Naive thymus-derived CD8-positive, alpha-beta T cell (primary cell): Measurements from ENCODE around the gene NAALADL2. TPM values are rescaled to one million over a fixed set of nuclear protein-coding genes. Genes with fewer than 3 reads are reported as not detected.

Experiments
- ATAC-seq, 2 donors: fragments of 150-1000 bp; cut with Tn5 transposase in 1 of 2; sonication (Bioruptor Pico), chemical (Tn5 transposase) in 1 of 2; 1 replicate in 1 of 2; 2 replicates in 1 of 2; pipeline ENCODE4 v1.10.0; 2021; ENCODE audit warnings: mild to moderate bottlenecking in 2 of 2, moderate library complexity in 2 of 2
- POLR2A ChIA-PET: fragments of 350-600 bp; sonication (Branson Sonifier 250); formaldehyde crosslinking; loops from one replicate; lab custom pipeline; 2021; ENCODE audit warnings: antibody characterized with exemption; lab: Charles Lee
- DNase-seq, 10 donors: peaks; one replicate each; pipeline versions ENCODE4 v3.0.0 to v3.0.0-alpha.2; 2020 to 2022
- H3K27ac Mint-ChIP-seq, 10 donors: one replicate each; pipeline ENCODE4 v1.8.0; 2020 to 2022; ENCODE audit warnings: mild to moderate bottlenecking in 10 of 10, mixed read lengths in 10 of 10, moderate library complexity in 4 of 10, inconsistent platforms in 1 of 10
- H3K27me3 Mint-ChIP-seq, 5 donors: one replicate each; pipeline ENCODE4 v1.8.0; 2021 to 2022; ENCODE audit warnings: mixed read lengths in 5 of 5
- H3K36me3 Mint-ChIP-seq, 3 donors: one replicate each; pipeline ENCODE4 v1.8.0; 2020 to 2022; ENCODE audit warnings: mixed read lengths in 3 of 3, mild to moderate bottlenecking in 2 of 3, inconsistent platforms in 1 of 3
- H3K4me1 Mint-ChIP-seq, 4 donors: one replicate each; pipeline ENCODE4 v1.8.0; 2021 to 2022; ENCODE audit warnings: mixed read lengths in 4 of 4
- H3K4me3 Mint-ChIP-seq, 10 donors: one replicate each; pipeline ENCODE4 v1.8.0; 2020 to 2022; ENCODE audit warnings: mild to moderate bottlenecking in 10 of 10, mixed read lengths in 10 of 10, moderate library complexity in 6 of 10, inconsistent platforms in 1 of 10
- H3K9me3 Mint-ChIP-seq, 9 donors: one replicate each; pipeline ENCODE4 v1.8.0; 2020 to 2022; ENCODE audit warnings: mixed read lengths in 9 of 9, mild to moderate bottlenecking in 3 of 9, inconsistent platforms in 1 of 9, moderate library complexity in 1 of 9
- polyA plus RNA-seq, 3 donors: library from polyadenylated mRNA; unstranded; fragments of 300-500 nt; fragmentation: Illumina TruSeq; gene quantifications; one replicate each; pipeline ENCODE4 v1.2.3, GENCODE V29; 2021
- total RNA-seq, 8 experiments: library from RNA in 2 of 8; stranded (reverse) in 2 of 8; gene quantifications; one replicate each; pipeline ENCODE4 v1.2.3 and lab custom pipeline; 2021 to 2026

Gene NAALADL2
- total and polyA plus RNA-seq, 5 experiments from 2014 or later = 0.44 to 1.3 (median 0.88) TPM; not detected in 1

GRCh38 chr3:175274056-175274455 lies 414.9 kb downstream of the NAALADL2 start:
- no peak overlapping the region for H3K4me3 Mint-ChIP-seq
- DNase-seq (no peak), ATAC-seq (no peak)
- H3K4me1 Mint-ChIP-seq = no peaks in the 10 kb centered on the region
- H3K27ac Mint-ChIP-seq = no peak overlapping the region
- no peaks in the 10 kb centered on the region for H3K36me3 Mint-ChIP-seq
- H3K9me3 Mint-ChIP-seq = peaks cover 0 to 6% (median 0%) of the 10 kb centered on the region in 9 donors
- H3K27me3 Mint-ChIP-seq = no peaks in the 10 kb centered on the region
- POLR2A ChIA-PET = no interaction called here

- no peak overlapping the region for H3K27ac Mint-ChIP-seq
- H3K4me3 Mint-ChIP-seq = no peak overlapping the region
- peaks cover 0 to 6% (median 0%) of the 10 kb centered on the region in 9 donors for H3K9me3 Mint-ChIP-seq
- H3K36me3 Mint-ChIP-seq = no peaks in the 10 kb centered on the region
- DNase-seq = no peak
- no peak for ATAC-seq
- POLR2A ChIA-PET = interaction anchor here (0.6 kb wide), 1 partner anchor 40 kb away, joined by 4 read pairs; no protein-coding TSS in a partner anchor
- no peaks in the 10 kb centered on the region for H3K27me3 Mint-ChIP-seq
- no peaks in the 10 kb centered on the region for H3K4me1 Mint-ChIP-seq
These were observed 415.5 kb downstream of the NAALADL2 start for GRCh38 chr3:175274474-175275218.

DNA sequence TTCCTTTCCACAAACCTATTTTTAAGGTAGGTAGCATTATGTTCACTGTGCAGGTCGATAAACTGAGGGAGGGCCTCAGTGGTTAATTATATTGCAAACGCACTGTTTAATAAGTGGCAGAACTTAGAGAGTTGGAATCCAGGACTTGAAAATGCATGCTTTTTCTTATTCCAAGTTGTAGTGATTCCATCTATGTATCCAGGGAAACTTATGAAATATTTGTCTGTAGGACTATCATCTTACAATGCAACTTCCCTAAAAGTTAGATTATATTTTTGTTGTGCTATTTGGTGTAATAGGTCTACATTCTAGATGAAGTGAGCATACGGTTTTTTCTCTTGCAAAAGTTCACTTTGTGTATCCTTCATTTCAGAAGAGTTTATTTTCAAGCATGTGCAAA lies 419.5 kb downstream of the NAALADL2 start:
- H3K9me3 Mint-ChIP-seq = peaks cover 0 to 6% (median 0%) of the 10 kb centered on the region in 9 donors
- H3K27me3 Mint-ChIP-seq = no peaks in the 10 kb centered on the region
- H3K4me3 Mint-ChIP-seq = no peak overlapping the region
- ATAC-seq = no peak
- H3K27ac Mint-ChIP-seq = no peak overlapping the region
- H3K36me3 Mint-ChIP-seq = no peaks in the 10 kb centered on the region
- no peaks in the 10 kb centered on the region for H3K4me1 Mint-ChIP-seq
- no peak for DNase-seq
- POLR2A ChIA-PET = no interaction called here

GRCh38 chr3:175279457-175279856 lies 420.3 kb downstream of the NAALADL2 start:
- Mint-ChIP-seq H3K4me1 (no peaks in the 10 kb centered on the region), H3K27ac (no peak overlapping the region), H3K36me3 (no peaks in the 10 kb centered on the region), H3K27me3 (no peaks in the 10 kb centered on the region), H3K4me3 (no peak overlapping the region), H3K9me3 (peaks cover 0 to 6% (median 0%) of the 10 kb centered on the region in 9 donors)
- ATAC-seq (no peak), DNase-seq (no peak)
- POLR2A ChIA-PET = no interaction called here

DNA sequence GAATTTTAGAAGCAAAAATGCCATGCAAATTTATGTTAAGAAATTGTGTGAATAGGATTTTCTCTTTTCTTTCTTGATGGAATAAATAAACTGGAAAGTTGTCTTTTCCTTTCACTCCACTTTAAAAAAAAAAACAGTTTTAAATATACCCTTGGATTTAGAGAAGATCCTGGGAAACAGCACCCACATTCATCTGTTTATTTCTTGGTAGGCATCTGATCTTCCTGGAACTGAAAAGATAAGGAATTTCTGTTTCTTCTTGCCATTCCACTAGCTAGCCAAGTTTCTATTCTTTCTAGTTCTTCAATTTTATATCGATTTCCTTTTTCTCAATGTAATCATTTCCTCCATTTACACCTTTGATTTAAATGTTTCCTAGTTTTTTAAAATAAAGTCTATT lies 420.8 kb downstream of the NAALADL2 start:
- H3K4me3 Mint-ChIP-seq = no peak overlapping the region
- H3K36me3 Mint-ChIP-seq = no peaks in the 10 kb centered on the region
- H3K27me3 Mint-ChIP-seq = no peaks in the 10 kb centered on the region
- POLR2A ChIA-PET = no interaction called here
- no peak for DNase-seq
- ATAC-seq = no peak
- H3K9me3 Mint-ChIP-seq = peaks cover 0 to 6% (median 0%) of the 10 kb centered on the region in 9 donors
- no peaks in the 10 kb centered on the region for H3K4me1 Mint-ChIP-seq
- H3K27ac Mint-ChIP-seq = no peak overlapping the region

DNA sequence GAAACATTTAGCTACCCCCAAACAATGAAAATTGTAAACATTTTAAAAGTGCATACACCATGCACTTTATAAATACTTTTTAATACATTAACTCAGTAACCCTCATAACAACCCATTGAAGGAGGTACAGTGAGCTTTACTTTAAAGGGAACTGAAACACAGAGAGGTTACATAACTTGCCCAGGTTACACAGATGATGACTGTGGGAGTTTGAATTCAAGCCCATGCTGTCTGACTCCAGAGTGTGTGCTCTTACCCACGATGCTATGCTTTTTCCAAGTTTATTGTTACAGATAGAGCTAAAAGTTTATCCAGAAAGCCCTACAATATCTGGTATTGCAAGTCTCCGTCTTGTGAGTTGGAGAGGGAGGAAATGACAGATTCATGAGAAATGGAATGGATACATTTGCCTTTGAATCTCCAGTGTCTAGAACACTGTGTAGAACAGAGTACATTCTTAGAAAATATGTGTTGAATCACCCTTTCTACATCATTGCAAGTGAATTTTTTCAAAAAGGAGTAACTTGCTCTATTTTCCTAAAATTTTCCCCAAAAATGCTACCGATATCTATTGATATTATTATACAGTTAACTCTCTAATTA lies 428.3 kb downstream of the NAALADL2 start:
- ATAC-seq (no peak), DNase-seq (no peak)
- no peak overlapping the region for H3K4me3 Mint-ChIP-seq
- POLR2A ChIA-PET = no interaction called here
- no peaks in the 10 kb centered on the region for H3K4me1 Mint-ChIP-seq
- H3K9me3 Mint-ChIP-seq = peaks cover 0 to 4% (median 0%) of the 10 kb centered on the region in 9 donors
- no peaks in the 10 kb centered on the region for H3K36me3 Mint-ChIP-seq
- H3K27ac Mint-ChIP-seq = no peak overlapping the region
- no peaks in the 10 kb centered on the region for H3K27me3 Mint-ChIP-seq

DNA sequence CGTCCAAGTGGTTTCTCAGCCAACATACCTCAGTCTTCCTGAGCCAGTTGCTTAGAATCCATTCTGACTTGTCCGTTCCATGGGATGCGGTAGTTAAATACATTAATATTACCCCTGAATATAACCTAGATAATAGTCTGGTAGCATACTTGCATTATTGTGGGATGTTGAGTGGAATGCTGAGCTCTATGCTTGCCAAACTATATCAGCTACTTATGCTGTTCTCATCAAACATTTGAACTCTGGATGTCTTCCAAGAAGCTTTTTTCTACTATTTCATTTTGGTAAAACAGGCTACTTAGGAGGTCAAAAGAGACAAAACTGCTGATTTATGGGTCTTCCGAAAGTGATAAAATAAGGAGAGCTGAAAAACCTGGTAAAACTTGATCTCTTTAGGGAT lies 429.5 kb downstream of the NAALADL2 start:
- H3K27ac Mint-ChIP-seq = no peak overlapping the region
- POLR2A ChIA-PET = no interaction called here
- DNase-seq = no peak
- H3K4me3 Mint-ChIP-seq = no peak overlapping the region
- H3K4me1 Mint-ChIP-seq = no peaks in the 10 kb centered on the region
- H3K9me3 Mint-ChIP-seq = peaks cover 0 to 4% (median 0%) of the 10 kb centered on the region in 9 donors
- no peaks in the 10 kb centered on the region for H3K36me3 Mint-ChIP-seq
- ATAC-seq = no peak
- H3K27me3 Mint-ChIP-seq = no peaks in the 10 kb centered on the region

- POLR2A ChIA-PET = no interaction called here
- ATAC-seq (no peak), DNase-seq (no peak)
- no peaks in the 10 kb centered on the region for H3K27me3 Mint-ChIP-seq
- H3K27ac Mint-ChIP-seq = no peak overlapping the region
- no peaks in the 10 kb centered on the region for H3K4me1 Mint-ChIP-seq
- H3K9me3 Mint-ChIP-seq = peaks cover 0 to 7% (median 0%) of the 10 kb centered on the region in 9 donors
- H3K36me3 Mint-ChIP-seq = no peaks in the 10 kb centered on the region
- no peak overlapping the region for H3K4me3 Mint-ChIP-seq
These were observed 435.7 kb downstream of the NAALADL2 start for GRCh38 chr3:175294793-175295192.

DNA sequence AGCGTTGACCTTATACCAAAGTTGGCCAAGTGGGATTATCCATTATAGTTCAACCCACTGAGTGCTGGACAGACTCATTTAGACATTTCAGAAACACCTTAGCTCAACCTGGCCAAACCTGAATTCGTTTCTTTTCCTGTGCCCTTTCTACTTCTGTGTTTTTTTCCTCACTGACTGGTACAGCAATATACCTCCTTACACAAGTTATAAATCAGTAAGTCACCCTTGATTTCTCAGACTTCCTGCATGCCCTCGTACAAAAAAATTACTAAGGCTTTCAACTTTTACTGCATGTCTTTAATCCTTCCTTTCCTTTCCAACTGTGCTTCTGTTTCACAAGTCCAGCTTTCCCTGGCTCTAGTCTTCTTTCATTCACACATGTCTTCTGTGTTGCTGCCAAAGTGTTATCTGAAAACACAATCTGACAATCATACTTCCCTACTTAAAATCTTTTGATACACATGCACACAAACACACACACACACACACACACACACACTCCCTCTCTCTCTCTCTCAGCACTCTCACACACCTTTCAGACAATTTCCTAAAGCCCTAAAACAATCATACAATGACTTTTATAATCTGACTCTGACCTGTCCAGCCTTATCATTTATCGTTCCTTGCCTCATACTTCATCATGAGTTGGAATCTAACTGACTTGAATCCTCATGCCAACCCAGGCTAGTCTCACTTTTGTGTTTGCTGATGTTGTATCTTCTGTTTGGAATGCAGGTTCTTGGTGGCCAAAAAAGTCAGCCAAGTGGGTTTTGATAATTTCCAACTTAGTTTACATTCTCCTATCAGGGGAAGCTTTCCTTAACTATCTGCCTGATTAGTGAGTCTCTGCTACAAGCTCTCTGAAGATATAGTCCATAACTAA lies 436.4 kb downstream of the NAALADL2 start:
- Mint-ChIP-seq H3K27ac (no peak overlapping the region), H3K4me1 (no peaks in the 10 kb centered on the region), H3K9me3 (peaks cover 0 to 7% (median 0%) of the 10 kb centered on the region in 9 donors), H3K27me3 (no peaks in the 10 kb centered on the region), H3K36me3 (no peaks in the 10 kb centered on the region), H3K4me3 (no peak overlapping the region)
- DNase-seq (no peak), ATAC-seq (no peak)
- POLR2A ChIA-PET = no interaction called here

GRCh38 chr3:175297216-175297615 lies 438.1 kb downstream of the NAALADL2 start:
- H3K9me3 Mint-ChIP-seq = peaks cover 0 to 6% (median 0%) of the 10 kb centered on the region in 9 donors
- no peaks in the 10 kb centered on the region for H3K36me3 Mint-ChIP-seq
- no peaks in the 10 kb centered on the region for H3K27me3 Mint-ChIP-seq
- ATAC-seq (no peak), DNase-seq (no peak)
- H3K4me3 Mint-ChIP-seq = no peak overlapping the region
- POLR2A ChIA-PET = no interaction called here
- no peak overlapping the region for H3K27ac Mint-ChIP-seq
- no peaks in the 10 kb centered on the region for H3K4me1 Mint-ChIP-seq

DNA sequence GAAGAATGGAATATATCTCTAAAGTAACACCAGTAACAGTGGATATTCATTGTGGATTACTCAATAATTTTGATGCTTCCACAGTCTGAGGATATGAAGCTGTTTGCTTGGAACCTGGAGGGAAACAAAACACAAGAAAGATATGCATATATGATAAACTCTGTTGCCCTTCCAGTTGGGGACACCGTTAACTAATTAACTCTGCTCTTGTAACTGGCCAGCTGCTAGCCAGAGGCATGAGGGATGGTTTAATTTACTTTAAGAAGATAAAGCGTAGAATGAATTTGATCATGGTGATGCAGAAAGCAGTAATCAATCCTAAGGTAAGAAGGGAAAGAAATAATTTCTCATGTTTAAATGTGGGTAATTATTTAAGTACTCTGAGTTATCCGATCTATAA lies 442.6 kb downstream of the NAALADL2 start:
- POLR2A ChIA-PET = no interaction called here
- Mint-ChIP-seq H3K4me1 (no peaks in the 10 kb centered on the region), H3K27ac (no peak overlapping the region), H3K36me3 (no peaks in the 10 kb centered on the region), H3K9me3 (peaks cover 0 to 6% (median 0%) of the 10 kb centered on the region in 9 donors), H3K4me3 (no peak overlapping the region), H3K27me3 (no peaks in the 10 kb centered on the region)
- DNase-seq (no peak), ATAC-seq (no peak)

DNA sequence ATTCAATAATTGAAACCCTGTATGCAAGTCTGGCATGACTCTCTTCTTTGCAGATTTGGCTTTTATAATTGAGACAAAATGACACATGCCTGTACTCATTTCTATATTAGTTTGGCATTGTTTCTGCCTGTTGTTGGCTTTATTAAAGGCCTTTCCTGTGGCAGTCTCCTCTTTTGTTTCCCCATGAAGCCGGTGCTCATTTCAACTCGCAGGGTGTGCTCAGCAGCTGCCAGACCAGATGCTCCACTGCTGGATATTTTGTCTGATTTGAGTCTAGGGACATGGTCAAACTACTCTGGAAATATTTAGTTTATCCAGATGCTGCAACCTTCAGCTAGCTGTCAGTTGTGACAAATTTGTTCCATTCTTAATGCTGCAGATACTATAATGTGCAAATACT lies 445.3 kb downstream of the NAALADL2 start:
- no peaks in the 10 kb centered on the region for H3K27me3 Mint-ChIP-seq
- no peak for ATAC-seq
- H3K36me3 Mint-ChIP-seq = no peaks in the 10 kb centered on the region
- POLR2A ChIA-PET = no interaction called here
- H3K4me3 Mint-ChIP-seq = no peak overlapping the region
- H3K4me1 Mint-ChIP-seq = peaks cover 0 to 9% (median 0%) of the 10 kb centered on the region in 4 donors
- peaks cover 0 to 3% (median 0%) of the 10 kb centered on the region in 9 donors for H3K9me3 Mint-ChIP-seq
- no peak overlapping the region for H3K27ac Mint-ChIP-seq
- DNase-seq = no peak

DNA sequence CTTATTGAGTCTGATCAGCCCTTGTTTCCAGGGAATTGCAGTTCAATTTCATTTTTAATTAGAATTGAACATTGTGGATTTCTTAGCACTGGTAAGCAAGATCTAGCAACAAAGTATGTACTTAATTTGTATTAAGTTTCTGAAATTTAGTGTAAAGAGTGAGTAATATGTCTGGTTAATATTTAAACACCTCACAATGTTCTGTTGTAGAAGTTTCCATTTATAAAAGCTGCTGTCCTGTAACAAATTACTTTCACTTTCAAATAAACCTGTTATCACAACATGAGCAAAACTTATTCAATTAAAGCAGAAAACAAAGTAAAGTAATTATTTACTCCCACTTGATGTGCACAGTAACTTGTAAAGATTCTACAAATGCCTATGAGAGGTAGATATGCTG lies 448.5 kb downstream of the NAALADL2 start:
- POLR2A ChIA-PET = no interaction called here
- Mint-ChIP-seq H3K4me1 (peaks cover 0 to 9% (median 0%) of the 10 kb centered on the region in 4 donors), H3K27me3 (no peaks in the 10 kb centered on the region), H3K27ac (peak overlapping the region in 1 of 10 donors; percentile 2), H3K4me3 (peak overlapping the region in 2 of 10 donors; percentile 7 to 12), H3K36me3 (no peaks in the 10 kb centered on the region), H3K9me3 (peaks cover 0 to 1% (median 0%) of the 10 kb centered on the region in 9 donors)
- no peak for DNase-seq
- ATAC-seq = no peak
